Activated naive CD8-positive, alpha-beta T cell treated with anti-CD3 and anti-CD28 coated beads, Interleukin-2, amount 50 U/mL, for 24 hours (primary cell): ENCODE results near the gene HIRA.

Experiments used
- ATAC-seq: fragments of 150-1000 bp; cut with Tn5 transposase; one replicate; pipeline ENCODE4 v1.10.0; 2021
- DNase-seq: peaks from one replicate; pipeline ENCODE4 v3.0.0; 2021
- H3K27ac Mint-ChIP-seq: one replicate; pipeline ENCODE4 v1.8.0; 2021; ENCODE audit warnings: mild to moderate bottlenecking, mixed read lengths
- H3K27me3 Mint-ChIP-seq: one replicate; pipeline ENCODE4 v1.8.0; 2021; ENCODE audit warnings: mixed read lengths
- H3K36me3 Mint-ChIP-seq: one replicate; pipeline ENCODE4 v1.8.0; 2021; ENCODE audit warnings: low read depth, mixed read lengths
- H3K4me1 Mint-ChIP-seq: one replicate; pipeline ENCODE4 v1.8.0; 2021; ENCODE audit warnings: mixed read lengths
- H3K4me3 Mint-ChIP-seq: one replicate; pipeline ENCODE4 v1.8.0; 2021; ENCODE audit warnings: mild to moderate bottlenecking, moderate library complexity, mixed read lengths
- H3K9me3 Mint-ChIP-seq: one replicate; pipeline ENCODE4 v1.8.0; 2021; ENCODE audit warnings: mixed read lengths

HIRA gene, protein sequence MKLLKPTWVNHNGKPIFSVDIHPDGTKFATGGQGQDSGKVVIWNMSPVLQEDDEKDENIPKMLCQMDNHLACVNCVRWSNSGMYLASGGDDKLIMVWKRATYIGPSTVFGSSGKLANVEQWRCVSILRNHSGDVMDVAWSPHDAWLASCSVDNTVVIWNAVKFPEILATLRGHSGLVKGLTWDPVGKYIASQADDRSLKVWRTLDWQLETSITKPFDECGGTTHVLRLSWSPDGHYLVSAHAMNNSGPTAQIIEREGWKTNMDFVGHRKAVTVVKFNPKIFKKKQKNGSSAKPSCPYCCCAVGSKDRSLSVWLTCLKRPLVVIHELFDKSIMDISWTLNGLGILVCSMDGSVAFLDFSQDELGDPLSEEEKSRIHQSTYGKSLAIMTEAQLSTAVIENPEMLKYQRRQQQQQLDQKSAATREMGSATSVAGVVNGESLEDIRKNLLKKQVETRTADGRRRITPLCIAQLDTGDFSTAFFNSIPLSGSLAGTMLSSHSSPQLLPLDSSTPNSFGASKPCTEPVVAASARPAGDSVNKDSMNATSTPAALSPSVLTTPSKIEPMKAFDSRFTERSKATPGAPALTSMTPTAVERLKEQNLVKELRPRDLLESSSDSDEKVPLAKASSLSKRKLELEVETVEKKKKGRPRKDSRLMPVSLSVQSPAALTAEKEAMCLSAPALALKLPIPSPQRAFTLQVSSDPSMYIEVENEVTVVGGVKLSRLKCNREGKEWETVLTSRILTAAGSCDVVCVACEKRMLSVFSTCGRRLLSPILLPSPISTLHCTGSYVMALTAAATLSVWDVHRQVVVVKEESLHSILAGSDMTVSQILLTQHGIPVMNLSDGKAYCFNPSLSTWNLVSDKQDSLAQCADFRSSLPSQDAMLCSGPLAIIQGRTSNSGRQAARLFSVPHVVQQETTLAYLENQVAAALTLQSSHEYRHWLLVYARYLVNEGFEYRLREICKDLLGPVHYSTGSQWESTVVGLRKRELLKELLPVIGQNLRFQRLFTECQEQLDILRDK

DNA sequence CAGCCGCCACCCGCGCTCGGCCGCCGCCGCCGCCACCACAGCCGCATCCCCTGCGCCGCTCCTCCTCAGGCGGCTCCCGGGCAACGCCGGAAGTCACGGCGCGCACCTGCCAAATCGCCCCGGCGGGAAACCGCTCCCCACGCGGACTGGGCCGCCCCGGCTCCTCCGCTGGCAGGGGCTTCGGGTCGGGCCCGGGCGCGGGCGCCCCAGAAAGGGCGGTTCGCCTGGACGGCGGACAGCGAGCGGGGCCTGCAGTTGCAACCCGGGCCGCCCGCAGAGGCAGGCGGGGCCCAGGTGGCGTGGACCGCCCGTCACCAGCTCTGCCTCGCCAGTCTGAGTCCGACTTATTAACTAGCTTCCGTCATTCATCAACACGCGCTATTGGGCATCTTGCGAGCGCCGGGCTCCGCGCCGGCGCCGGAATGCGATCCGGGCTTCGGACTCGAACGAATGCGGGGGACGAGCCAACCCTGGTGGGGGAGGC lies at the start of gene HIRA:
Gene HIRA, minus strand, starts transcription at position 85 of the 484 bp plus-strand sequence. CDS start 257 bp downstream, outside the sequence.
- Mint-ChIP-seq H3K36me3 (peaks cover 26% of the 10 kb centered on the region), H3K4me1 (peaks cover 55% of the 10 kb centered on the region), H3K9me3 (no peaks in the 10 kb centered on the region), H3K27ac (peak within 1 kb of the TSS; percentile 88), H3K4me3 (peak within 1 kb of the TSS; percentile 95), H3K27me3 (no peaks in the 10 kb centered on the region)
- DNase-seq (peak; percentile 91), ATAC-seq (peak; percentile 65)

DNA sequence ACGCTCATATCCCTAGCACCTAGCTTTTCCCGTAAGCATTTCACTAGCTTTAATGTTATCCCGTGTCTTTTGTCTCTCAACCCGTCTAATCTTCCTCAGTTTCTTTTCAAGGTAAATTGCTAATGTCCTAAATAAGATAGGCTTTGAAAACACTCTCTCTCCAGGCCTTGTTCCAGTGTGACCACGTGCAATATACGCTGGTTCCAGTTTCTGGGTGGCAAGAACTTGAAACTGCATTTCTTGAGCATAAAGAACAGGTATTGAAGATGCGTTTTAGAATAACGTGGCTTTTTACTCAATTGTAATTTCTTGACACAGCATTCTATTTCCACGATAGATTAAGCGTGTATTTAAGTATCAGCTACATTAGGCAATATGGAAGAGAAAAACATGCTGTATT lies 49.3 kb upstream of the HIRA start:
- Mint-ChIP-seq H3K27ac (peak overlapping the region; percentile 99), H3K27me3 (peaks cover 2% of the 10 kb centered on the region), H3K4me3 (peak overlapping the region; percentile 97), H3K4me1 (peaks cover 39% of the 10 kb centered on the region), H3K36me3 (peaks cover 42% of the 10 kb centered on the region), H3K9me3 (no peaks in the 10 kb centered on the region)
- ATAC-seq: no peak
- no peak for DNase-seq

DNA sequence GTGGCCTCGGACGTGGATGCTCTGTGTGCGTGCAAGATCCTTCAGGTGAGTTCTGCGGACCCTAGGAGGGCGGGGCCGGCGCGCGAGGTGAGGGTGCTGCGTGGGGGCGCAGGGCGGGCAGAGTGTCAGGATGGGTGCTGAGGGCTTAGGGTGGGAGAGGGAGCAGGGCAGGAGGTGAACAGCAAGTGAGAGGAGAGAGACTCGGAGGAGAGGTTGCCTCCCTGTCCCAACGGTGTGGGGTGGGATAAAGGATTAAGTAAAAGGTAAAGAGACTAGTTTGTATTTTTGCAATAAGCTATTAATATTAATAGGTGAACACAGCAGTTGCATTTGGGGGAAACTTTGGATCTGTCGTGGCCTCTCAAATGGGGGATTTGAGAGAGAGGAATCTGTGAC lies 48.6 kb upstream of the HIRA start:
- peak overlapping the region; percentile 99 for H3K27ac Mint-ChIP-seq
- H3K4me1 Mint-ChIP-seq: peaks cover 40% of the 10 kb centered on the region
- peak; percentile 0 for ATAC-seq
- H3K27me3 Mint-ChIP-seq: peaks cover 2% of the 10 kb centered on the region
- H3K9me3 Mint-ChIP-seq: no peaks in the 10 kb centered on the region
- DNase-seq: no peak
- peaks cover 44% of the 10 kb centered on the region for H3K36me3 Mint-ChIP-seq
- H3K4me3 Mint-ChIP-seq: peak overlapping the region; percentile 97

DNA sequence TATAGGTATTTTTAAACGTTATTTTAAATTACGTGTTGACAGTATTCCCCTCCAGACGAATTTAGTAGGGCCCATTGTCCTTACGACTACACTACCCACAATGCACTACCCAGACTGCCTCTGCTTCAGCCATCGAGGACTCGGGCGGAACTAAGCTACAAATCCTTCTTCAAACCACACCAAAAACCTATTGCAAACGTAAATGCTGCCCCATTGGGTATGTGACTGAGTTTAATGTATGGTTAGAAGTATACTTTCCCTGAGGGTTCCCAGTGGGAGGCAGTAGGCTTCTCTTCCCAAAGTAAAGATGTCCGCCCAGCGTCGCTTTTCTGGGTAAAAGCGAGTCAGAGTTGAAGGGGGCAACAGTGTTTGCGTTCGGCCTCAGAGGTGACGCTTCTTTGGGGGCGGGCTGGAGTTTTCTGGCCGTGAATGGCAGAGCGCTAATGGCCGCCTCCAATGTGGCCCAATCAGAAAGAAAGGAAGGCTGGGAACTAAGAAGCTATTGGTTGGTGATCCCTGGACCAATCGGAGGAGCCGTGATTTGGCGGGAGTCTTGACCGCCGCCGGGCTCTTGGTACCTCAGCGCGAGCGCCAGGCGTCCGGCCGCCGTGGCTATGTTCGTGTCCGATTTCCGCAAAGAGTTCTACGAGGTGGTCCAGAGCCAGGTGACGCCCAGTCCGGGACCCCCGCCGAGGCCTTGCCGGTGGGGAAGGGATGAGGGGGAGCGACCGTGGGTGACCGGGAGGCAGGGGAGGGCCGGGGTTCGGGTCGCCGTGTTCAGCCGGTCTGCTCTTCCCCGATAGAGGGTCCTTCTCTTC lies 48.0 kb upstream of the HIRA start, which contains the start of gene CDC45:
Gene CDC45, plus strand, starts transcription at position 566 of the 818 bp plus-strand sequence. Its CDS starts 49 bp downstream, at position 615.
- ATAC-seq: peak; percentile 95

DNA sequence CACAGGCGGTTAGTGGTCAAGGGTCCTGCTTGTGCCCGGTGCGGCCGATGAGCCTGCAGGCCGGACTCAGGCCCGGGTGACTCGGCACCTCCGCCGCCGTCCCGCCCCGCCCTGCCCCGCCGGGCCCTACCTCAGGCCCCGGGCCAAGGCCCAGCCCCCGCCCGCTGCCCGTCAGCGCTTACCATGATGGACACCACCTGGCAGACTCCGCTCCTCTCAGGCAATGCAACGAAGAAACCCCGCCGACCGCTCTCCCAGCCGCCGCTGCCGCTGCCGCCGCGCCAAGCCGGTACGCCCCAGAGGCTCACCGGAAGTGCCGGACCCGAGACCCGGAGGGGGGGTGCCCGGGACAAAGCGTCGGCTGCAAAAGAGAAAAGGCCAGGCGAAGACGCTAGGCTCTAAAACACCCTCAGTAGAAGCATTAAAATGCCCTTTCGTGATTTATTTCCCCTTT lies 47.4 kb upstream of the HIRA start, which contains the start of gene UFD1:
Gene UFD1, minus strand, starts transcription at position 293 of the 454 bp plus-strand sequence. Its CDS starts 108 bp downstream, at position 185.
- H3K4me1 Mint-ChIP-seq: peaks cover 40% of the 10 kb centered on the region
- ATAC-seq (peak; percentile 58), DNase-seq (peak; percentile 82)
- peaks cover 34% of the 10 kb centered on the region for H3K36me3 Mint-ChIP-seq
- H3K4me3 Mint-ChIP-seq: peak within 1 kb of the TSS; percentile 97
- peaks cover 2% of the 10 kb centered on the region for H3K27me3 Mint-ChIP-seq
- no peaks in the 10 kb centered on the region for H3K9me3 Mint-ChIP-seq
- H3K27ac Mint-ChIP-seq: peak within 1 kb of the TSS; percentile 99

More for the DNA sequence above, 48.0 kb upstream of the HIRA start, which contains the start of gene CDC45:
- peaks cover 40% of the 10 kb centered on the region for H3K4me1 Mint-ChIP-seq
- H3K4me3 Mint-ChIP-seq: peak within 1 kb of the TSS; percentile 97
- H3K9me3 Mint-ChIP-seq: no peaks in the 10 kb centered on the region
- peak within 1 kb of the TSS; percentile 99 for H3K27ac Mint-ChIP-seq
- peak; percentile 91 for DNase-seq
- peaks cover 2% of the 10 kb centered on the region for H3K27me3 Mint-ChIP-seq
- peaks cover 38% of the 10 kb centered on the region for H3K36me3 Mint-ChIP-seq

DNA sequence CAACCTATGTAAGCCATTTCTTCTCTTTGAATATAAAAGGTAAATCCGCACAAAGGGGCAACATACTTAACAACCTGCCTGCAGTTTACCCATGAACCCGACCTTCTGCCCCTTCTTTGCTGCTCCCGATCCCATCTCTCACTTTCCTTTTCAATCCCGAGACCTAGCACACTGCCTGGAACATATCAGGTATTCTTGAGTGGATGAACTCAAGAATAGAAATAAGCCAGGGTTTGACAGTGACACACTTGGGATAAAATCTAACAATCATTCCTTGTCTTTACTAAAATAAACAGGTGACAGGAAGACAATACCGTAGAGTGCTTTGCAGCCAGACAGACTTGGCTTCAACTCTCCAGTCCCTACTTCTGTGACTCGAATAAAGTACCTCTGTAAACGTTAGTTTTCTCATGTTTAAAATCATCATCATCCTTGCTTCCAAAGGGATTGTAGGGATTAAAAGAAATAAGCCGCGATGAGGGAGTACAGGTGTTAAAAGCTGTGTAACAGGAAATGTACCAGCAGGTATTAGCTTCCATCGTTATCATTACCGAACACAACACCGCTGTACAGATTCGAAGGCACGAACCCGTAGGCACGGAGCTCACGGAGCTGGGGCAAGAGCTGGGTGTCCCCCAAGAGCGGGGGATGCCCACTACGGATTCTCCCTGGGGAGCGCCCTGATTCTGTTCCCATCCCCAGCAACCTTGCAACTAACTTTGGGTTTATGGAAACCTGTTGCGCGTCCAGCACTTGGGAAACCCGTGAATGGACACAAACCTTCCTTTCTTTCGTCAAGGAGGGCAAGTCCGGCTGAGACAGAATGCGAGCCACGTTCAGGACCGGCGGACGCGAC lies 46.7 kb upstream of the HIRA start:
- DNase-seq (peak; percentile 12), ATAC-seq (no peak)
- Mint-ChIP-seq H3K27ac (peak overlapping the region; percentile 99), H3K36me3 (peaks cover 32% of the 10 kb centered on the region), H3K4me1 (peaks cover 34% of the 10 kb centered on the region), H3K4me3 (peak overlapping the region; percentile 97), H3K9me3 (no peaks in the 10 kb centered on the region), H3K27me3 (peaks cover 2% of the 10 kb centered on the region)

DNA sequence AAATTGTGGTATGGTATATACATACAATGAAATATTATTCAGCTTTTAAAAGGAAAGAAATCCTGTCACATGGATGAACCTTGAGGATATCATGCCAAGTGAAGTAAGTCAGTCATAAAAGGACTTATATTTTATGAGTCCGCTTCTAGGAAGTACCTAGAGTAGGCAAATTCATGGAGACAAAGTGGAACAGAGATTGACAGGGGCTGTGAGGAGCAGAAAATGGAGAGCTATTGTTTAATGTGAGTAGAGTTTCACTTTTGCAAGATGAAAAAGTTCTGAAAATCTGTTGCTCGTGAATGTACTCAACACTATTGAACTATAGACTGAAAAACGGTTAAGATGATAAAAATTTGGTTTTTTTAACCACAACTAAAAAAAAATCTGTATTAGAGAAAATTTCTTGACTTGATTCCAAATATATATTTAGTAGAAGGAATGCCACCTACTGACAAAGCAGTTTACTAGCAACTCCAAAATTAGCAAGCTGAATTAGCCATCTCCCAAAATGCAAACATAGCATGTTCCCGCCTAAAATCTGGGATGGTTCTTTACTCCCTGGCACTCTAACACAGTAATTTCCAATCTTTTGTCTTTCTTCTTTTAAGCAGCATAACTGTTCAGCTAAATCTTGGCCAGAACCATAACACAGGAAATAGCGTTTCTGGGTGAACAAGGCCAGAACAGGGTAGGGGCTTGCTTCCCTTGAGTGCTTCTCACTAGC lies 46.0 kb upstream of the HIRA start:
- DNase-seq: no peak
- peak overlapping the region; percentile 99 for H3K27ac Mint-ChIP-seq

DNA sequence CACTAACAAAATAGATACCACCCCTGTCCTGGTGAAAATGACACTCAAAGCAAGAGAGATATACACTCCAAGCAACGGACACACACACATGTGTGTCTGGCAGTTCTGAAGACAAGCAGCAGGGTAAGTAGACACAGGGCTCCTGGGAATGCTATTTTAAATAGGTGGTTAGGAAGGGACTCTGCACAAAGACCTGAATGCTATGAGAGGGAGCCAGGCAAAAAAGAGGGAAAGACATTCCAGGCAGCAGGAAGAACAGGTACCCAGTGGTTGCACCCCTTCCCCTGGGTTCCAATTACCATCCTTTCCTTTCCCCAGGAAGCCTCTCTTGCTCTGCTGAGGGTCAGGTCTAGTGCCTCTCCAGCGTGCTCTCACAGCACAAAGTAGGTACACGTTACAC lies 44.5 kb upstream of the HIRA start:
- H3K9me3 Mint-ChIP-seq: no peaks in the 10 kb centered on the region
- ATAC-seq (no peak), DNase-seq (no peak)
- peaks cover 37% of the 10 kb centered on the region for H3K36me3 Mint-ChIP-seq
- H3K4me3 Mint-ChIP-seq: no peak overlapping the region
- H3K27ac Mint-ChIP-seq: no peak overlapping the region
- peaks cover 2% of the 10 kb centered on the region for H3K27me3 Mint-ChIP-seq
- peaks cover 31% of the 10 kb centered on the region for H3K4me1 Mint-ChIP-seq

More for the DNA sequence above, 46.0 kb upstream of the HIRA start:
- no peak for ATAC-seq
- H3K4me3 Mint-ChIP-seq: peak overlapping the region; percentile 97
- peaks cover 33% of the 10 kb centered on the region for H3K4me1 Mint-ChIP-seq
- H3K36me3 Mint-ChIP-seq: peaks cover 28% of the 10 kb centered on the region
- peaks cover 2% of the 10 kb centered on the region for H3K27me3 Mint-ChIP-seq
- no peaks in the 10 kb centered on the region for H3K9me3 Mint-ChIP-seq

DNA sequence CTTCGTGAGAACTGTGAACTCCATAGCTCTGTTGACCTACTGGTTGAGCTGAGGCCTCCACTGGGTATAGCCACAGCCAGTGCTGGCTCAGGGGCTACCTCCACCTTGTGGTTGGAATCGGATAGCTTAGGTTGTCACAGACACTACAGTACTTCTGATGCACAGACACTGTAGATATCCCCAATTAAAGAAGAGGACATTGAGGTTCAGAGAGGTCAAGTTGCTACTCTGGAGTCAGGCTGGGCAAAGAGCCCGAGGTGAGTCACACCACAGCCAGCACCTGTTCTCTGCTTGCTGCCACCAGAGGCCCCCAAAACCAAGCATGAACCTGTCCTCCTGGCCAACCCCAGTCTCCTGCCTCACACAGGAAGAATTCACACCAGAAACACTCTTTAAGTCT lies 42.0 kb upstream of the HIRA start:
- peaks cover 18% of the 10 kb centered on the region for H3K4me1 Mint-ChIP-seq
- H3K9me3 Mint-ChIP-seq: no peaks in the 10 kb centered on the region
- no peak overlapping the region for H3K4me3 Mint-ChIP-seq
- peaks cover 38% of the 10 kb centered on the region for H3K36me3 Mint-ChIP-seq
- no peak overlapping the region for H3K27ac Mint-ChIP-seq
- peak; percentile 29 for ATAC-seq
- no peaks in the 10 kb centered on the region for H3K27me3 Mint-ChIP-seq
- DNase-seq: no peak

DNA sequence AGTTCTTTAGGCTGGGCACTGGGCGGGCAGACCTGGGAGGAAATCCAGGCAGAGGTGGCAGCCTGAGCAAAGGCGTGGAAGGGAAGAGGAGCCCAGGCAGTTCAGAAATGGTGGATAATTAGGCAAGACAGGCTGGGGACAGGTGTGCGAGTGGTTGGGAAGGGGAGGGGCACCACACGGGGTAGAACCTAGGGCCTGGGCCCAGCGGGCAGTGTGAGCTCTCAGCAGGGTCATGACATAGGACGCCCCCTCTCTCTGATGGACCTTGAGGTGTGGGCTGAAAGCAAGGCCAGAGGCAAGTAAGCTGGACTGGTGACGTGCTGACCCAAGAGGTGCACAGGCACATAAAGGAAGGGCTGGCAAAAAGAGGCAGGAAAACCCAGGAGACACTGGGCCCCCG lies 40.7 kb upstream of the HIRA start:
- H3K36me3 Mint-ChIP-seq: peaks cover 51% of the 10 kb centered on the region

DNA sequence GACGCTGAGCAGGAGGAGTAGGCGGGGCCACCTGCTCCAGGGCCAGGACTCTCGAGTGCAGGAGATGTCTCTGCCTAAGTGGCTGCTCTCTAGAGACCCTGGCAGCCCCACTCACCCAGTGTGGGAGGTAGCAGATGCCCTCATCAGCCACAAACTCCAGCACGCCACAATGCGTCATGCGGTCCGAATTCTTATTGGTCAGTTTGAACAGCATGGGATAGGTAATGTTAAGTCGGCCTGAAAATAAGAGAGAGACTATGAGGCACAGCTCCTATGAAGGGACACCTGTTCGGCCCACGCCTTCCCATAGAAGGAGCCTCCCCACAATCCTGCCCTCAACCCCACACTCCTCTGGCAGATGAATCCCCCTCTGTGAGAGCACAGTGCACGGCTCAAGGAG lies 40.0 kb upstream of the HIRA start:
- H3K4me1 Mint-ChIP-seq: peaks cover 7% of the 10 kb centered on the region
- no peak overlapping the region for H3K4me3 Mint-ChIP-seq
- ATAC-seq (no peak), DNase-seq (no peak)
- H3K27me3 Mint-ChIP-seq: no peaks in the 10 kb centered on the region
- peaks cover 54% of the 10 kb centered on the region for H3K36me3 Mint-ChIP-seq
- H3K9me3 Mint-ChIP-seq: no peaks in the 10 kb centered on the region
- H3K27ac Mint-ChIP-seq: no peak overlapping the region

More for the DNA sequence above, 40.7 kb upstream of the HIRA start:
- Mint-ChIP-seq H3K27ac (no peak overlapping the region), H3K4me3 (no peak overlapping the region), H3K27me3 (no peaks in the 10 kb centered on the region), H3K4me1 (peaks cover 10% of the 10 kb centered on the region), H3K9me3 (no peaks in the 10 kb centered on the region)
- DNase-seq (no peak), ATAC-seq (no peak)

DNA sequence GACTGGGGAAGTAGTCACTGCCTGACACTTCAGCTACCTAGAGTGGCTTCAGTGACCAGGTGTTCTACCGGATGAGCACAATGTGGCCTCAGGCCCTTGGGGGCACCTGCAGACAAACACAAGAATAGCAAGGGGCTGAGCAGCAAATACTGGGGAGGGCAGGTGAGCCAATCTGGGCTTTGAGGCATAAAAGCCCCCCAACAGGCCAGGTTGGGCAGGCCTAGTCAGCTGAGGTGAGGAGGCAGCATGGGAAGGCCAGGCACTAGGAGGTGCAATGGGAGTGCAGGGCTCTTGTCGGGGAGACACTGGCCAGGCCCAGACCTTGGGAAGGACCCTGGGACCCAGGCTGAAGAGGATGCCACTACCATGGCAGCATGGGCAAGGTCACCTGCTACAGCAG lies 38.5 kb upstream of the HIRA start:
- ATAC-seq (no peak), DNase-seq (no peak)
- H3K9me3 Mint-ChIP-seq: no peaks in the 10 kb centered on the region
- no peaks in the 10 kb centered on the region for H3K4me1 Mint-ChIP-seq
- H3K36me3 Mint-ChIP-seq: peaks cover 59% of the 10 kb centered on the region
- no peak overlapping the region for H3K4me3 Mint-ChIP-seq
- H3K27me3 Mint-ChIP-seq: no peaks in the 10 kb centered on the region
- no peak overlapping the region for H3K27ac Mint-ChIP-seq
